ENCODE data around the gene AVP. TPM values are rescaled to one million over a fixed set of nuclear protein-coding genes. Genes with fewer than 3 reads are reported as not detected.

Gene AVP
- total RNA-seq, 1 experiment from 2014 or later: not detected

DNA sequence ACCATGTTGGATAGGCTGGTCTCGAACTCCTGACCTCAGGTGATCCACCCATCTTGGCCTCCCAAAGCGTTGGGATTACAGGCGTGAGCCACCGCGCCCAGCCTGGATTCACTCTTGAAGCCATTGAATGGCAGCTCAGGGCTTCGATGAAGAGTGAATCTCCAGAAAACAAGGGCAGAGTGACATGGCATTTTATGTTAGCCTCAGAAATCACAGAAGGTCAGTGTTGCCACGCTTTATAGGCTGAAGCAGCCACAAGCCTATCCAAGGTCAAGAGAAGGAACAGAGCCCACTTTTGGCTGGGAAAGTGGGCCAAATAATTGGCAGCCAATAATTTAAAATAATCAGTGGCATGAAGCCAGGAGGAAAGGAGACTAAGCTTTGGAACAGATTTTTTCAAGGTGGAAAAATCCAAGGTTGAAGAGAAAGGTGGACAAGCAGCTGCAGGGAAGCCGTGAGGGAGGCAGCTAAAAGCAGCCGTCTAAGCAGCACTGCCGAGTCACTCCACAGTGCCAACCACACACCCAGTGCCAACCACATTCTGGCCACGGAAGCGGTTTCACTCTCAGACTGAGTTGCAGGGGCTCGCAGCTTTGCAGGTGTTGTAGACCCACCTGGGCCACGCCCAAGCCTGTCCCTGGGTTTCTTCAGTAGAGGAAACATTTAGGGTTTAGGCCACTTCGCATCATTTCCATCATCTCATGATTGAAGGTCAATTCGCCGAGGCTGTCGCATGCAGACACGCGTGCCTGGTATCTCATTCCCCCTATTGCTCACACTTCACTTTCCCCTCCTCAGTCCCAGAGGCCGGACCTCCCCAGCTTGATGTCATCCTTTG, 17.4 kb upstream of the AVP start:
- H3K4me1 Mint-ChIP-seq: peaks cover 11 to 14% of the 10 kb centered on the region in 2 experiments
- Histone ChIP-seq H3K4me2 (ENCODE audit: insufficient read depth, insufficient read length, low read length) (no peak overlapping the region), H2AFZ (ENCODE audit: low read length) (no peak overlapping the region)

More for the DNA sequence above, 17.4 kb upstream of the AVP start:
- Mint-ChIP-seq H3K4me3 (no peak overlapping the region), H3K9me3 (no peaks in the 10 kb centered on the region), H3K36me3 (ENCODE audit: insufficient read depth in 1 of 3, low read depth in 3 of 3) (no peaks in the 10 kb centered on the region), H3K27me3 (ENCODE audit: low read depth) (no peaks in the 10 kb centered on the region; the same call in 1 of the 2 replicates), H3K27ac (peak overlapping the region in 2 of 3 experiments; percentile 33 to 65; a peak in 3 of 7 replicates)
- Histone ChIP-seq H3K56ac (ENCODE audit: insufficient read length, low read depth, low read length) (no peak overlapping the region), H4K5ac (ENCODE audit: insufficient read length, low read depth, low read length) (no peak overlapping the region), H3K27ac (ENCODE audit: insufficient read length, low read depth, low read length) (no peak overlapping the region), H3K9me3 (ENCODE audit: control insufficient read depth, low read depth, low read length) (no peaks in the 10 kb centered on the region), H4K8ac (replicated peaks; ENCODE audit: insufficient read length, low read depth, low read length) (no peak overlapping the region), H3K23ac (ENCODE audit: insufficient read length, low read depth, low read length) (no peak overlapping the region), H2BK12ac (ENCODE audit: insufficient read length, low read depth, low read length) (no peak overlapping the region), H3K9ac (ENCODE audit: extremely low read depth, insufficient read length, low read length) (no peak overlapping the region), H2BK15ac (ENCODE audit: low read depth, low read length) (no peak overlapping the region), H2AK5ac (ENCODE audit: insufficient read length, low read length) (no peak overlapping the region), H2BK5ac (ENCODE audit: insufficient read length, low read length) (no peak overlapping the region), H2BK120ac (ENCODE audit: low read depth, low read length, poor library complexity, severe bottlenecking) (no peak overlapping the region), H3K23me2 (ENCODE audit: insufficient read length, low read depth, low read length, poor library complexity, severe bottlenecking) (no peaks in the 10 kb centered on the region), H3K79me2 (ENCODE audit: insufficient read depth, low read length) (no peaks in the 10 kb centered on the region), H3K4me1 (ENCODE audit: insufficient read depth, low read length) (no peaks in the 10 kb centered on the region), H3K14ac (ENCODE audit: insufficient read depth, low read length) (no peak overlapping the region), H3K79me1 (ENCODE audit: insufficient read depth, low read depth, low read length, poor library complexity, severe bottlenecking) (no peaks in the 10 kb centered on the region), H4K20me1 (ENCODE audit: control insufficient read depth, insufficient read depth, insufficient read length) (no peaks in the 10 kb centered on the region), H3K18ac (ENCODE audit: insufficient read length, low read depth, low read length) (no peak overlapping the region), H4K91ac (ENCODE audit: insufficient read length, low read depth, low read length) (no peak overlapping the region), H3K4ac (ENCODE audit: low read depth, low read length) (no peak overlapping the region), H2BK20ac (ENCODE audit: low read depth, low read length, poor library complexity, severe bottlenecking) (no peak overlapping the region), H3K27me3 (ENCODE audit: insufficient read depth, low read length) (no peaks in the 10 kb centered on the region), H3T11ph (ENCODE audit: low read length) (no peak overlapping the region)
- no peak for DNase-seq
- no CpG with 5 or more reads among the region's 21 CpGs for WGBS (ENCODE audit: extremely low coverage, insufficient read length, low lambda C conversion rate)
- TF ChIP-seq, protein P1, sequence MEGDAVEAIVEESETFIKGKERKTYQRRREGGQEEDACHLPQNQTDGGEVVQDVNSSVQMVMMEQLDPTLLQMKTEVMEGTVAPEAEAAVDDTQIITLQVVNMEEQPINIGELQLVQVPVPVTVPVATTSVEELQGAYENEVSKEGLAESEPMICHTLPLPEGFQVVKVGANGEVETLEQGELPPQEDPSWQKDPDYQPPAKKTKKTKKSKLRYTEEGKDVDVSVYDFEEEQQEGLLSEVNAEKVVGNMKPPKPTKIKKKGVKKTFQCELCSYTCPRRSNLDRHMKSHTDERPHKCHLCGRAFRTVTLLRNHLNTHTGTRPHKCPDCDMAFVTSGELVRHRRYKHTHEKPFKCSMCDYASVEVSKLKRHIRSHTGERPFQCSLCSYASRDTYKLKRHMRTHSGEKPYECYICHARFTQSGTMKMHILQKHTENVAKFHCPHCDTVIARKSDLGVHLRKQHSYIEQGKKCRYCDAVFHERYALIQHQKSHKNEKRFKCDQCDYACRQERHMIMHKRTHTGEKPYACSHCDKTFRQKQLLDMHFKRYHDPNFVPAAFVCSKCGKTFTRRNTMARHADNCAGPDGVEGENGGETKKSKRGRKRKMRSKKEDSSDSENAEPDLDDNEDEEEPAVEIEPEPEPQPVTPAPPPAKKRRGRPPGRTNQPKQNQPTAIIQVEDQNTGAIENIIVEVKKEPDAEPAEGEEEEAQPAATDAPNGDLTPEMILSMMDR (conservative IDR thresholded peaks at IDR 0.05): no peak

Measured in H9 (cell line).